ENCODE results near the gene TMPRSS9.
"Not testable (repeated sequence)": the region's sequence is repeated elsewhere in the genome, so short reads cannot be mapped to it uniquely, and the experiment has no call there.

TMPRSS9 gene

DNA sequence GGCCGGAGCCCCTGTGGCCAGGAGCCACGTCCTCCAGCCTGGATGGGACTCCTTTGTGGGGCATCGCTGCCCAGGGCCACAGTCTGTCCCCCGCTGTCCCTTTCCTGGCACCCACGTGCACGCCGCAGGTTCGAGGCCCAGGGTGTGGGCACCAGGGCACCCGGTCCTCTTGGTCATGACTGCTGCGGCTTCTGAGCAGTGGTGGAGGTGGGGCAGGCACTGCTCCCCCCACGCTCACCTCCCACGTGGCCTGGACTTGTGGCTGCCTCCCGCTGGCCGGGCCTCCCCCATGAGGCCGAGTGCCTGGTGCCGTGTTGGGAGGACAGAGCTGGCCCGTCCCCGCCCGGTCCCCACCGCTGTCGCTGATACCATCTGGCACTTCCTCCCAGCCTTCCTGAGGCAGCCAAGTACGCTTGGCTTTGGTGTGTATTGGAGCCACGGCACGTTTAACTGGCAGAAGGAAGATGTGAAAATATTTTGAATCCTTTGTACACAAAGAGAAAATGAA lies 18.8 kb upstream of the TMPRSS9 start:
- Histone ChIP-seq H3K27ac (ENCODE audit: low read depth, low read length) (no peak overlapping the region), H3K4me3 (ENCODE audit: low read depth in 1 of 2, low read length in 2 of 2) (no peak overlapping the region), H3K9ac (ENCODE audit: low read depth in 1 of 2, low read length in 2 of 2) (no peak overlapping the region), H3K27me3 (ENCODE audit: control insufficient read depth in 1 of 2, insufficient read depth in 2 of 2, low read length in 2 of 2) (no peaks in the 10 kb centered on the region), H3K4me1 (ENCODE audit: control insufficient read depth in 1 of 2, insufficient read depth in 2 of 2, low read length in 2 of 2) (peaks cover 2 to 3% of the 10 kb centered on the region in 2 donors), H3K36me3 (ENCODE audit: control insufficient read depth in 1 of 2, insufficient read depth in 2 of 2, low read length in 2 of 2) (peaks cover 4 to 37% of the 10 kb centered on the region in 2 donors), H3K9me3 (ENCODE audit: control insufficient read depth in 1 of 2, low read length in 2 of 2) (no peaks in the 10 kb centered on the region)

DNA sequence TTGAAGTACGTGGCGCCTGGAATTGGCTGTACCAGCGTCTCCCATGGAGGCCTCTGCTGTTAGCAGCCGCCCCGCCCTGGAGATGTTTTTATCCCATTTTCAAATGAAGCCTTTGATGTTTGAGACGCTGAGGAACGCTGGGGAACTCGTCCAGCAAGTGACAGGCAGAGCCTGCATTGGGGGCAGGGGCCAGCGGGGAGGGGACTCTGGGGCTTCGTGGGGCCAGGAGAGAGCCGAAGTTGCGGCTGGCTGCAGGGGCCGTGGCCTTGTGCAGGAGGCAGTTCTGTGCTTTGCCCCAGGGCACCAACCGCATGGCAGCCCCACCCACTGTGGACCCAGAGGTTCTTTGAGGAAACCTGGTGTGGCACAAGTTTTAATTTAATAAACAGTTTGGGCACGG lies 18.1 kb upstream of the TMPRSS9 start:
- Histone ChIP-seq H3K27ac (ENCODE audit: low read depth, low read length) (no peak overlapping the region), H3K36me3 (ENCODE audit: control insufficient read depth in 1 of 2, insufficient read depth in 2 of 2, low read length in 2 of 2) (peaks cover 4 to 35% of the 10 kb centered on the region in 2 donors), H3K4me3 (ENCODE audit: low read depth in 1 of 2, low read length in 2 of 2) (no peak overlapping the region)

GRCh38 chr19:2342656-2343288 lies 17.3 kb upstream of the TMPRSS9 start:
- no peak overlapping the region for H3K4me3 ChIP-seq (ENCODE audit: low read depth in 1 of 2, low read length in 2 of 2)
- H3K36me3 ChIP-seq (ENCODE audit: control insufficient read depth in 1 of 2, insufficient read depth in 2 of 2, low read length in 2 of 2) = peaks cover 4 to 33% of the 10 kb centered on the region in 2 donors
- no peaks in the 10 kb centered on the region for H3K27me3 ChIP-seq (ENCODE audit: control insufficient read depth in 1 of 2, insufficient read depth in 2 of 2, low read length in 2 of 2)
- no peak overlapping the region for H3K27ac ChIP-seq (ENCODE audit: low read depth, low read length)
- H3K9ac ChIP-seq (ENCODE audit: low read depth in 1 of 2, low read length in 2 of 2) = no peak overlapping the region
- H3K9me3 ChIP-seq (ENCODE audit: control insufficient read depth in 1 of 2, low read length in 2 of 2) = no peaks in the 10 kb centered on the region
- H3K4me1 ChIP-seq (ENCODE audit: control insufficient read depth in 1 of 2, insufficient read depth in 2 of 2, low read length in 2 of 2) = peaks cover 2 to 3% of the 10 kb centered on the region in 2 donors

More for the DNA sequence above, 18.1 kb upstream of the TMPRSS9 start:
- Histone ChIP-seq H3K9me3 (ENCODE audit: control insufficient read depth in 1 of 2, low read length in 2 of 2) (no peaks in the 10 kb centered on the region), H3K9ac (ENCODE audit: low read depth in 1 of 2, low read length in 2 of 2) (no peak overlapping the region), H3K4me1 (ENCODE audit: control insufficient read depth in 1 of 2, insufficient read depth in 2 of 2, low read length in 2 of 2) (peaks cover 2 to 3% of the 10 kb centered on the region in 2 donors), H3K27me3 (ENCODE audit: control insufficient read depth in 1 of 2, insufficient read depth in 2 of 2, low read length in 2 of 2) (no peaks in the 10 kb centered on the region)

DNA sequence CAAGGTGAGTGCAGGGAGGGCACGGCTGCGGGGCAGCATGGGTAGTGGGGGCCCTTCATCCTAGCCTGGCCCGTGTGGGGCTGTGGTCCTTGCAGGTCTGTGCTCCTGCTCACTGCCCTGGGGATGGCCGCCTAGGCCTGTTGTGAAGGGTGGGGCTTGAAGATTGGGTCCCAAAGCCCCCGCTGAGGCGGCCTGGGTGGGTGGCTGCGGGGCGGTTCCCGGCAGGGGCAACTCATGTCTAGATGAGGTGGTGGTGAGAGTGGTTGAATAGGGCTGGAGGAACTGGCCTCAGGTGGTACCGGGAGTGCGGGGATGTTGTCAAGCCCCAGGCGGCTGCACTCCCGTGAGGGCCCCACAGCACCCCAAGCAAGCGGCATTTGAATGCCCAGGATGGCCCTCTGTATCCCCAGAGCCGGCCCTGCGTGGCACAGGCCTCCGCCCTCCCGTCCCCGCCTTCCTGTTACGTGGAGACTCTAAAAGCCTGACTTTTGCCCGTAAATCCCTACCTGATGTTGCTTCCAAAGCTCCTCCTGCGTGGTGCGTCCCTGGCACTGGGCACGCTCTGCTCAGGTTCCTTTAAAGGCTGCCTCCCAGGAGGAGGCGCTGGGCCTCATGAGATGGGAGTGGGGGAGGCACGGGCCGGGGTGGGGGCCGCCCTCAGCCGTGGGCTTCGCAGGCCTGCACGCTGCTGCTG lies 16.6 kb upstream of the TMPRSS9 start:
- Histone ChIP-seq H3K9me3 (ENCODE audit: control insufficient read depth in 1 of 2, low read length in 2 of 2) (no peaks in the 10 kb centered on the region), H3K4me1 (ENCODE audit: control insufficient read depth in 1 of 2, insufficient read depth in 2 of 2, low read length in 2 of 2) (peaks cover 2 to 3% of the 10 kb centered on the region in 2 donors), H3K4me3 (ENCODE audit: low read depth in 1 of 2, low read length in 2 of 2) (no peak overlapping the region), H3K27ac (ENCODE audit: low read depth, low read length) (no peak overlapping the region), H3K9ac (ENCODE audit: low read depth in 1 of 2, low read length in 2 of 2) (no peak overlapping the region), H3K36me3 (ENCODE audit: control insufficient read depth in 1 of 2, insufficient read depth in 2 of 2, low read length in 2 of 2) (peaks cover 4 to 36% of the 10 kb centered on the region in 2 donors), H3K27me3 (ENCODE audit: control insufficient read depth in 1 of 2, insufficient read depth in 2 of 2, low read length in 2 of 2) (no peaks in the 10 kb centered on the region)

DNA sequence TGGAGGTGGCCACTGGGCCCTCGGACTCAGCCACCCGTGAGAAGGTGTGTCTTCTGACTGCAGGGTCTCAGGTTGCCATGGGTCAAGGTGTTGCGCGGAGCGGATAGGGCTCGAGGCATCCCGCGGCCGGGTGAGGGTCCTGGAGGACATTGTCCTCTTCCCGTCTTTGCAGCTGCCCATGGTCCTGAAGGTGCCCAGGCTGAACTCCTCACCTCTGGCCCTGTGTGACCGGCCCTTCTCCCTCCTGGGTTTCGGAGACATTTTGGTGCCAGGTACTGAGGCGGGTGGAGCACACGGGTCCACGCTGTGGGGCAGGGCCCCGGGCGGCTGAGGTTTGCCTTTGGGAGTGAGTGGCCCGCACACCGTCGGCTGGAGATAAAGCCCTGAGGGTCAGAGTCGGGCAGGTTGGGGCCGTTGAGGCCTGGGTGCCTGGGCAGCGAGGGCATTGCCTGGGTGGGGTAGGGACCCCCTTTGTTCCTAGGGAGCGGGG lies 15.6 kb upstream of the TMPRSS9 start:
- H3K9ac ChIP-seq (ENCODE audit: low read depth in 1 of 2, low read length in 2 of 2) = no peak overlapping the region
- no peaks in the 10 kb centered on the region for H3K9me3 ChIP-seq (ENCODE audit: control insufficient read depth in 1 of 2, low read length in 2 of 2)
- peaks cover 4 to 34% of the 10 kb centered on the region in 2 donors for H3K36me3 ChIP-seq (ENCODE audit: control insufficient read depth in 1 of 2, insufficient read depth in 2 of 2, low read length in 2 of 2)

DNA sequence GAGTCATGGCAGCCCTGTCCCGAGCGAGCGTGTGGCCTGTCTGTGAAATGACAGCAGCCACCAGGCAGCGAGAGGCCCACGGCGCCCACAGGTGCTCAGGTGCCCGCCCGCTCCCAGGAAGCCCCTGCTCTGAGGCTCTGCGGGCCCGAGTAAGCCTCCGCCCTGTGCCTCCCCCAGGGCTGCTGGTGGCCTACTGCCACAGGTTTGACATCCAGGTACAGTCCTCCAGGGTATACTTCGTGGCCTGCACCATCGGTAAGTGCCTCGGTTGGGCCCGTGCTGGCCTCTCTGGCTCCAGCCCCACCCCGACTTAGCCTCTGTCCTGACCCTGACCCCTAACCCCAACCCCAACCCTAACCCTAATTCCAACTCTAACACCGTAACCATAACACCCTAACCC lies 15.0 kb upstream of the TMPRSS9 start:
- Histone ChIP-seq H3K9ac (ENCODE audit: low read depth in 1 of 2, low read length in 2 of 2) (no peak overlapping the region), H3K27me3 (ENCODE audit: control insufficient read depth in 1 of 2, insufficient read depth in 2 of 2, low read length in 2 of 2) (no peaks in the 10 kb centered on the region), H3K4me3 (ENCODE audit: low read depth in 1 of 2, low read length in 2 of 2) (no peak overlapping the region), H3K9me3 (ENCODE audit: control insufficient read depth in 1 of 2, low read length in 2 of 2) (no peaks in the 10 kb centered on the region), H3K36me3 (ENCODE audit: control insufficient read depth in 1 of 2, insufficient read depth in 2 of 2, low read length in 2 of 2) (peaks cover 4 to 41% of the 10 kb centered on the region in 2 donors), H3K4me1 (ENCODE audit: control insufficient read depth in 1 of 2, insufficient read depth in 2 of 2, low read length in 2 of 2) (peaks cover 2 to 3% of the 10 kb centered on the region in 2 donors), H3K27ac (ENCODE audit: low read depth, low read length) (no peak overlapping the region)

More for the DNA sequence above, 15.6 kb upstream of the TMPRSS9 start:
- H3K4me3 ChIP-seq (ENCODE audit: low read depth in 1 of 2, low read length in 2 of 2) = no peak overlapping the region
- H3K27ac ChIP-seq (ENCODE audit: low read depth, low read length) = no peak overlapping the region
- H3K27me3 ChIP-seq (ENCODE audit: control insufficient read depth in 1 of 2, insufficient read depth in 2 of 2, low read length in 2 of 2) = no peaks in the 10 kb centered on the region
- H3K4me1 ChIP-seq (ENCODE audit: control insufficient read depth in 1 of 2, insufficient read depth in 2 of 2, low read length in 2 of 2) = peaks cover 2 to 3% of the 10 kb centered on the region in 2 donors

DNA sequence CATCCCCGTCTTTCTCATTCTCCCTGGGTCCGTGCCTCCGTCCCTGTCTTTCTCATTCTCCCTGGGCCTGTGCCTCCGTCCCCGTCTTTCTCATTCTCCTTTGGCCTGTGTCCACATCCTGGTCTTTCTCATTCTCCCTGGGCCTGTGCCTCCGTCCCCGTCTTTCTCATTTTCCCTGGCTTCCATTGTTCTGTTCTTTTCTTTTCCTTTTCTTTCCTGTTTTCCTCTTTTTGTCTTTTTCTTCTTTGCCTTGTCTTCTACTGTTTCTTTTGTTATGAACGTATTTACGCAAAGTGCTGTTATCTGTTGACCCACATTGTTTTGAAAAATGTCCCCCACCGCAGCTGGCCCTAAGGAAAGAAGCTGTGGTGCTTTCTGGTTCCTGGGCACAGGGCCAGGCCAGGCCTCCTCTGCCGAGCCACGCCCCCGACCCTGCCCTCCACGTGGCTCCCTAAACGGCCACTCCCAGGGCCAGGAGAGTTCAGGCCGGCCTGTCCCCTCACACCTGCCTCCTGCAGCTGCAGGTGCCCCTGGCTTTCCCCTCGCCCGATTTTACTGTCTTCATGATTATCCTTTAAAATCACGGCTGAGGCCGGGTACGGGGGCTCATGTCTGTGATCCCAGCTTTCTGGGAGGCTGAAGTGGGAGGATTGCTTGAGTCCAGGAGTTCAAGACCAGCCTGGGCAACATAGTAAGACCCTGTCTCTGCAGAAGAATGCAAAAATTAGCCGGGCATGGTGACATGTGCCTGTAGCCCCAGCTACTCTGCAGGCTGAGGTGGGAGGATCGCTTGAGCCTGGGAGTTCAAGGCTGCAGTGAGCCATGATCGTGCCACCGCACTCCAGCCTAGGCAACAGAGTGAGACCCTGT lies 14.0 kb upstream of the TMPRSS9 start:
- Histone ChIP-seq H3K4me3 (ENCODE audit: low read depth in 1 of 2, low read length in 2 of 2) (no peak overlapping the region), H3K36me3 (ENCODE audit: control insufficient read depth in 1 of 2, insufficient read depth in 2 of 2, low read length in 2 of 2) (peaks cover 4 to 49% of the 10 kb centered on the region in 2 donors), H3K27me3 (ENCODE audit: control insufficient read depth in 1 of 2, insufficient read depth in 2 of 2, low read length in 2 of 2) (no peaks in the 10 kb centered on the region), H3K4me1 (ENCODE audit: control insufficient read depth in 1 of 2, insufficient read depth in 2 of 2, low read length in 2 of 2) (peaks cover 2 to 3% of the 10 kb centered on the region in 2 donors), H3K27ac (ENCODE audit: low read depth, low read length) (no peak overlapping the region), H3K9me3 (ENCODE audit: control insufficient read depth in 1 of 2, low read length in 2 of 2) (no peaks in the 10 kb centered on the region), H3K9ac (ENCODE audit: low read depth in 1 of 2, low read length in 2 of 2) (no peak overlapping the region)

DNA sequence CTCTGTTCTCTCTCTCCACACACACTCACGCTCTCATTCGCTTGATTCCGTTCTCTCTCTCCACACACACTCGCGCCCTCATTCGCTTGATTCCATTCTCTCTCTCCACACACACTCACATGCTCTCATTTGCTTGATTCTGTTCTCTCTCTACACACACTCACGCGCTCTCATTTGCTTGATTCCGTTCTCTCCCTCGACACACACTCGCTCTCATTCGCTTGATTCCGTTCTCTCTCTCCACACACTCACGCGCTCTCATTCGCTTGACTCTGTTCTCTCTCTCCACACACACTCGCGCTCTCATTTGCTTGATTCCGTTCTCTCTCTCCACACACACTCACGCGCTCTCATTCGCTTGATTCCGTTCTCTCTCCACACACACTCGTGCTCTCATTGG lies 10.2 kb upstream of the TMPRSS9 start:
- not testable (repeated sequence) for H3K4me3 ChIP-seq (ENCODE audit: low read depth in 1 of 2, low read length in 2 of 2); H3K27me3 ChIP-seq (ENCODE audit: control insufficient read depth in 1 of 2, insufficient read depth in 2 of 2, low read length in 2 of 2); H3K4me1 ChIP-seq (ENCODE audit: control insufficient read depth in 1 of 2, insufficient read depth in 2 of 2, low read length in 2 of 2); H3K9ac ChIP-seq (ENCODE audit: low read depth in 1 of 2, low read length in 2 of 2); H3K9me3 ChIP-seq (ENCODE audit: control insufficient read depth in 1 of 2, low read length in 2 of 2); H3K27ac ChIP-seq (ENCODE audit: low read depth, low read length)
- peaks cover 0 to 50% of the 10 kb centered on the region in 2 donors for H3K36me3 ChIP-seq (ENCODE audit: control insufficient read depth in 1 of 2, insufficient read depth in 2 of 2, low read length in 2 of 2)

DNA sequence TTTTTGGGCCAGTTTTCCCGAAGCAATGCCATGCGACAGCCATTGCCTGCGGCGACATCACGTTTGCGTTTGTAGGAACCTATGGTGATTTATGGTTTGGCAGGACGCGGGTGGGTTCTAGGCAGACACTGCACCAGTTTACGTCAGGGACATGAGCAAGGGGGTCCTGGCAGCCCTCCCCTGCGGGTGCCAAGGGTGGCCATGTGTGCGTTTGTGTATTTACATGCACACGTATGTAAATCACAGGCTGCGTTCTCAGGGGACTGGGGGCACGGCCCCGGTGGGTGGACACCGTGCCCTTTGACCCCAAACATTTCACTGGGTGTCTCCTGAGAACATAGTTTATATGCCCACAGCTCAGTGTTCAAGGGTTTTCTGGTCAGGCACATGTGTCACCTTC lies 9.4 kb upstream of the TMPRSS9 start:
- Histone ChIP-seq H3K4me3 (ENCODE audit: low read depth in 1 of 2, low read length in 2 of 2) (no peak overlapping the region), H3K4me1 (ENCODE audit: control insufficient read depth in 1 of 2, insufficient read depth in 2 of 2, low read length in 2 of 2) (peaks cover 1 to 2% of the 10 kb centered on the region in 2 donors), H3K36me3 (ENCODE audit: control insufficient read depth in 1 of 2, insufficient read depth in 2 of 2, low read length in 2 of 2) (peaks cover 0 to 46% of the 10 kb centered on the region in 2 donors), H3K9ac (ENCODE audit: low read depth in 1 of 2, low read length in 2 of 2) (no peak overlapping the region), H3K27me3 (ENCODE audit: control insufficient read depth in 1 of 2, insufficient read depth in 2 of 2, low read length in 2 of 2) (no peaks in the 10 kb centered on the region), H3K27ac (ENCODE audit: low read depth, low read length) (no peak overlapping the region), H3K9me3 (ENCODE audit: control insufficient read depth in 1 of 2, low read length in 2 of 2) (no peaks in the 10 kb centered on the region)
